ENCODE measurements around the gene EFCAB13. TPM values are rescaled to one million over a fixed set of nuclear protein-coding genes. Genes with fewer than 3 reads are reported as not detected.

EFCAB13 gene
- 1 to 10 TPM; 1.4 to 2.5 (median 1.8) TPM for total RNA-seq

GRCh38 chr17:47323382-47324223, at the start of gene EFCAB13:
TSS of gene EFCAB13 (plus strand) at chr17:47323955. CDS start at chr17:47328354, 4,399 bp downstream.
- Histone ChIP-seq H3K9me3 (no peaks in the 10 kb centered on the region), H3K36me3 (no peaks in the 10 kb centered on the region), H3K4me3 (peak within 1 kb of the TSS; percentile 55 to 70 (median 62)), H3K27me3 (peaks cover 0 to 19% (median 13%) of the 10 kb centered on the region in 3 donors), H3K4me1 (peaks cover 0 to 2% of the 10 kb centered on the region in 2 donors), H3K27ac (peak within 1 kb of the TSS; percentile 78 to 89 (median 83))
- peak; percentile 81 to 91 for ATAC-seq
- peak; percentile 58 to 69 for DNase-seq
- peak in 1 of 5 experiments; percentile 23 for TF ChIP-seq CTCF (IDR thresholded peaks at IDR 0.05 in 4 of 5, conservative IDR thresholded peaks at IDR 0.05 in 1 of 5)
- peak; percentile 72 to 90 for TF ChIP-seq POLR2A (IDR thresholded peaks at IDR 0.05)
- in situ Hi-C loops (cut with MboI; ENCODE audit: low sequenced_read_pairs in 4 of 4) = no loop called here
- intact Hi-C loops (cut with DNase I; ENCODE audit: low total_unique reads) = no loop called here

GRCh38 chr17:47274319-47275069, 49.3 kb upstream of the EFCAB13 start:
- no peak for TF ChIP-seq POLR2A (IDR thresholded peaks at IDR 0.05)
- TF ChIP-seq CTCF (IDR thresholded peaks at IDR 0.05 in 4 of 5, conservative IDR thresholded peaks at IDR 0.05 in 1 of 5) = no peak
- ATAC-seq (no peak), DNase-seq (no peak)
- peak overlapping the region; percentile 68 to 82 (median 74) for H3K27ac ChIP-seq
- H3K36me3 ChIP-seq = no peaks in the 10 kb centered on the region
- H3K4me1 ChIP-seq = peaks cover 42 to 45% of the 10 kb centered on the region in 2 donors
- no peak overlapping the region for H3K4me3 ChIP-seq
- no peaks in the 10 kb centered on the region for H3K9me3 ChIP-seq
- intact Hi-C loops (cut with DNase I; ENCODE audit: low total_unique reads) (no loop called here), in situ Hi-C loops (cut with MboI; ENCODE audit: low sequenced_read_pairs in 4 of 4) (no loop called here)
- no peaks in the 10 kb centered on the region for H3K27me3 ChIP-seq

GRCh38 chr17:47275245-47275984, 48.3 kb upstream of the EFCAB13 start:
- peak; percentile 57 to 82 for DNase-seq
- in situ Hi-C loops (cut with MboI; ENCODE audit: low sequenced_read_pairs in 4 of 4) = no loop called here
- intact Hi-C loops (cut with DNase I; ENCODE audit: low total_unique reads) = no loop called here
- H3K27ac ChIP-seq = peak overlapping the region; percentile 68 to 82 (median 74)
- peak in 1 of 2 donors; percentile 16 for TF ChIP-seq POLR2A (IDR thresholded peaks at IDR 0.05)
- TF ChIP-seq CTCF (IDR thresholded peaks at IDR 0.05 in 4 of 5, conservative IDR thresholded peaks at IDR 0.05 in 1 of 5) = no peak
- H3K9me3 ChIP-seq = no peaks in the 10 kb centered on the region
- no peak overlapping the region for H3K4me3 ChIP-seq
- peak; percentile 43 to 49 for ATAC-seq
- H3K36me3 ChIP-seq = no peaks in the 10 kb centered on the region
- no peaks in the 10 kb centered on the region for H3K27me3 ChIP-seq
- peaks cover 46 to 53% of the 10 kb centered on the region in 2 donors for H3K4me1 ChIP-seq

- ATAC-seq (no peak), DNase-seq (no peak)
- TF ChIP-seq POLR2A (IDR thresholded peaks at IDR 0.05) (no peak), CTCF (IDR thresholded peaks at IDR 0.05 in 4 of 5, conservative IDR thresholded peaks at IDR 0.05 in 1 of 5) (no peak)
- in situ Hi-C loops (cut with MboI; ENCODE audit: low sequenced_read_pairs in 4 of 4) = no loop called here
- intact Hi-C loops (cut with DNase I; ENCODE audit: low total_unique reads) = no loop called here
- Histone ChIP-seq H3K4me1 (peaks cover 46 to 53% of the 10 kb centered on the region in 2 donors), H3K4me3 (no peak overlapping the region), H3K36me3 (no peaks in the 10 kb centered on the region), H3K27me3 (no peaks in the 10 kb centered on the region), H3K27ac (peak overlapping the region; percentile 68 to 82 (median 74)), H3K9me3 (no peaks in the 10 kb centered on the region)
Measured at GRCh38 chr17:47276444-47276843, 47.3 kb upstream of the EFCAB13 start.

All from gastrocnemius medialis (tissue), 4 donors.